Large intestine (tissue), 3 donors: Measurements from ENCODE around the gene CASD1. TPM values are rescaled to one million over a fixed set of nuclear protein-coding genes. Genes with fewer than 3 reads are reported as not detected.
A peak's percentile ranks its signal among the peaks of the same experiment; 100 is the strongest.

ENCODE experiments used
- DNase-seq, 2 donors: peaks; one replicate each; pipeline versions ENCODE4 v3.0.0 to v3.0.0-alpha.2; 2013
- H3K27ac ChIP-seq: one replicate; pipeline ENCODE4 v1.5.1; 2013; ENCODE audit warnings: low read length
- H3K27me3 ChIP-seq: 2 replicates; pipeline ENCODE4 v1.6.1; 2013; ENCODE audit warnings: low read length; ENCODE audit not compliant: control insufficient read depth, insufficient read depth
- H3K36me3 ChIP-seq: 2 replicates; pipeline ENCODE4 v1.6.1; 2013; ENCODE audit warnings: low read length; ENCODE audit not compliant: control insufficient read depth, insufficient read depth
- H3K4me1 ChIP-seq: one replicate; pipeline ENCODE4 v1.6.1; 2013; ENCODE audit warnings: low read length; ENCODE audit not compliant: control insufficient read depth, insufficient read depth
- H3K4me3 ChIP-seq: one replicate; pipeline ENCODE4 v1.5.1; 2013; ENCODE audit warnings: low read length
- H3K9me3 ChIP-seq: one replicate; pipeline ENCODE4 v1.6.1; 2013; ENCODE audit warnings: mild to moderate bottlenecking, low read depth, low read length, moderate library complexity; ENCODE audit not compliant: control insufficient read depth
- WGBS: methylation state at CpG from one replicate; pipeline ENCODE4 v1.1.5; 2013; ENCODE audit warnings: low lambda C conversion rate; ENCODE audit not compliant: insufficient coverage; 5-methylcytosine and 5-hydroxymethylcytosine counted together
- polyA plus RNA-seq: library from polyadenylated mRNA; unstranded; fragments of 120-200 nt; gene quantifications from one replicate; pipeline ENCODE4 v1.2.1, GENCODE V29; 2013

The CASD1 gene
- polyA plus RNA-seq, 1 donor = 31.0 TPM

GRCh38 chr7:94557215-94557614 is 47.6 kb downstream of the CASD1 start:
- Histone ChIP-seq H3K27me3 (no peaks in the 10 kb centered on the region), H3K4me1 (no peaks in the 10 kb centered on the region), H3K27ac (no peak overlapping the region), H3K4me3 (no peak overlapping the region), H3K9me3 (no peaks in the 10 kb centered on the region), H3K36me3 (peaks cover 3% of the 10 kb centered on the region)
- no peak for DNase-seq

GRCh38 chr7:94559972-94560371 is 50.4 kb downstream of the CASD1 start:
- Histone ChIP-seq H3K4me1 (no peaks in the 10 kb centered on the region), H3K27ac (no peak overlapping the region), H3K36me3 (peaks cover 3% of the 10 kb centered on the region), H3K27me3 (no peaks in the 10 kb centered on the region), H3K4me3 (no peak overlapping the region), H3K9me3 (no peaks in the 10 kb centered on the region)
- WGBS = 0% methylated on average over 1 of the region's 1 CpG
- peak; percentile 29 to 73 for DNase-seq

- Histone ChIP-seq H3K9me3 (no peaks in the 10 kb centered on the region), H3K27ac (no peak overlapping the region), H3K4me1 (no peaks in the 10 kb centered on the region), H3K27me3 (no peaks in the 10 kb centered on the region), H3K36me3 (no peaks in the 10 kb centered on the region), H3K4me3 (no peak overlapping the region)
- no CpG with 5 or more reads among the region's 2 CpGs for WGBS
- DNase-seq = no peak
These were observed 52.4 kb downstream of the CASD1 start for GRCh38 chr7:94561841-94562514.

- H3K4me3 ChIP-seq = no peak overlapping the region
- no peaks in the 10 kb centered on the region for H3K27me3 ChIP-seq
- H3K9me3 ChIP-seq = no peaks in the 10 kb centered on the region
- WGBS = 95% methylated on average over 2 of the region's 3 CpGs
- H3K27ac ChIP-seq = no peak overlapping the region
- no peak for DNase-seq
- no peaks in the 10 kb centered on the region for H3K36me3 ChIP-seq
- no peaks in the 10 kb centered on the region for H3K4me1 ChIP-seq
These were observed 52.9 kb downstream of the CASD1 start for GRCh38 chr7:94562525-94562924.

- no peak for DNase-seq
- Histone ChIP-seq H3K27me3 (no peaks in the 10 kb centered on the region), H3K9me3 (no peaks in the 10 kb centered on the region), H3K27ac (no peak overlapping the region), H3K36me3 (no peaks in the 10 kb centered on the region), H3K4me1 (no peaks in the 10 kb centered on the region), H3K4me3 (no peak overlapping the region)
- 100% methylated on average over 1 of the region's 4 CpGs for WGBS
These were observed 55.8 kb downstream of the CASD1 start for GRCh38 chr7:94565247-94565894.

GRCh38 chr7:94567396-94567795 is 57.8 kb downstream of the CASD1 start:
- no peak overlapping the region for H3K4me3 ChIP-seq
- H3K4me1 ChIP-seq = no peaks in the 10 kb centered on the region
- H3K27me3 ChIP-seq = no peaks in the 10 kb centered on the region
- no peaks in the 10 kb centered on the region for H3K9me3 ChIP-seq
- H3K36me3 ChIP-seq = peaks cover 2% of the 10 kb centered on the region
- no peak overlapping the region for H3K27ac ChIP-seq
- no peak for DNase-seq

GRCh38 chr7:94571816-94572215 is 62.2 kb downstream of the CASD1 start:
- no peak for DNase-seq
- Histone ChIP-seq H3K4me3 (no peak overlapping the region), H3K27me3 (no peaks in the 10 kb centered on the region), H3K4me1 (no peaks in the 10 kb centered on the region), H3K27ac (no peak overlapping the region), H3K9me3 (peaks cover 11% of the 10 kb centered on the region), H3K36me3 (peaks cover 2% of the 10 kb centered on the region)

GRCh38 chr7:94575646-94576045 is 66.0 kb downstream of the CASD1 start:
- no peak for DNase-seq
- no CpG with 5 or more reads among the region's 2 CpGs for WGBS
- Histone ChIP-seq H3K4me1 (peaks cover 3% of the 10 kb centered on the region), H3K4me3 (no peak overlapping the region), H3K36me3 (peaks cover 2% of the 10 kb centered on the region), H3K27ac (no peak overlapping the region), H3K27me3 (no peaks in the 10 kb centered on the region), H3K9me3 (peaks cover 11% of the 10 kb centered on the region)

GRCh38 chr7:94576316-94576715 is 66.7 kb downstream of the CASD1 start:
- Histone ChIP-seq H3K27me3 (no peaks in the 10 kb centered on the region), H3K27ac (no peak overlapping the region), H3K36me3 (no peaks in the 10 kb centered on the region), H3K4me3 (no peak overlapping the region), H3K4me1 (peaks cover 3% of the 10 kb centered on the region), H3K9me3 (peaks cover 11% of the 10 kb centered on the region)
- WGBS = no CpG with 5 or more reads among the region's 2 CpGs
- DNase-seq = no peak

- Histone ChIP-seq H3K27ac (peak overlapping the region; percentile 26), H3K4me1 (peaks cover 3% of the 10 kb centered on the region), H3K27me3 (no peaks in the 10 kb centered on the region), H3K36me3 (no peaks in the 10 kb centered on the region), H3K9me3 (peaks cover 11% of the 10 kb centered on the region), H3K4me3 (no peak overlapping the region)
- no peak for DNase-seq
- WGBS = no CpG with 5 or more reads among the region's 1 CpG
These were observed 67.7 kb downstream of the CASD1 start for GRCh38 chr7:94577357-94577756.

GRCh38 chr7:94578614-94579013 is 69.0 kb downstream of the CASD1 start:
- Histone ChIP-seq H3K27ac (no peak overlapping the region), H3K4me3 (no peak overlapping the region), H3K9me3 (peaks cover 11% of the 10 kb centered on the region), H3K4me1 (peaks cover 3% of the 10 kb centered on the region), H3K36me3 (no peaks in the 10 kb centered on the region), H3K27me3 (no peaks in the 10 kb centered on the region)
- no peak for DNase-seq
